ENCODE measurements around the gene CHAC1.
"Not testable (repeated sequence)": the region's sequence is repeated elsewhere in the genome, so short reads cannot be mapped to it uniquely, and the experiment has no call there.

Gene CHAC1

GRCh38 chr15:40936709-40937666 lies 16.3 kb upstream of the CHAC1 start:
- H3K27ac ChIP-seq, result no peak overlapping the region
- no peak for DNase-seq (ENCODE audit: low read depth, low spot score)

DNA sequence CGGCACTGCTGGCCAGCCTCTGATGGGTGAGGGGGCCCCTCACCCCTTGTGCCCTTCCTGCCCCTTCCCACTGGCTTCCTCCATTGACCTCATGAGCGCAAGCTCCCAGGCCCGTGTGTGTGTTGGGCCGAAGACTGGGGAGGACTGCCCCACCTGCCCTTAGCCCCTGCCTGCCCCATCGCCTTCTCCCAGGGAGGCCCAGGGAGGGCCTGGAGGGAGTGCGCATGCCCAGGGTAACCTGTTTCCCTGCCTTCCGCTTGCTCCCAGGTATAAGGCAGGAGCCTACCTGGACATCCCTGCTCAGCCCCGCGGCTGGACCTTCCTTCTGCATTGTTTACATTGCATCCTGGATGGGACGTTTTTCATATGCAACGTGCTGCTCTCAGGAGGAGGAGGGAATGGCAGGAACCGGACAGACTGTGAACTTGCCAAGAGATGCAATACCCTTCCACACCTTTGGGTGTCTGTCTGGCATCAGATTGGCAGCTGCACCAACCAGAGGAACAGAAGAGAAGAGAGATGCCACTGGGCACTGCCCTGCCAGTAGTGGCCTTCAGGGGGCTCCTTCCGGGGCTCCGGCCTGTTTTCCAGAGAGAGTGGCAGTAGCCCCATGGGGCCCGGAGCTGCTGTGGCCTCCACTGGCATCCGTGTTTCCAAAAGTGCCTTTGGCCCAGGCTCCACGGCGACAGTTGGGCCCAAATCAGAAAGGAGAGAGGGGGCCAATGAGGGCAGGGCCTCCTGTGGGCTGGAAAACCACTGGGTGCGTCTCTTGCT lies 15.3 kb upstream of the CHAC1 start:
- DNase-seq (ENCODE audit: low read depth, low spot score), result no peak
- no peak overlapping the region for H3K27ac ChIP-seq

GRCh38 chr15:40938536-40938870 lies 14.8 kb upstream of the CHAC1 start:
- H3K27ac ChIP-seq, result no peak overlapping the region
- no peak for DNase-seq (ENCODE audit: low read depth, low spot score)

- no peak for DNase-seq (ENCODE audit: low read depth, low spot score)
- H3K27ac ChIP-seq, result no peak overlapping the region
Measured at GRCh38 chr15:40940296-40940801, 12.9 kb upstream of the CHAC1 start.

DNA sequence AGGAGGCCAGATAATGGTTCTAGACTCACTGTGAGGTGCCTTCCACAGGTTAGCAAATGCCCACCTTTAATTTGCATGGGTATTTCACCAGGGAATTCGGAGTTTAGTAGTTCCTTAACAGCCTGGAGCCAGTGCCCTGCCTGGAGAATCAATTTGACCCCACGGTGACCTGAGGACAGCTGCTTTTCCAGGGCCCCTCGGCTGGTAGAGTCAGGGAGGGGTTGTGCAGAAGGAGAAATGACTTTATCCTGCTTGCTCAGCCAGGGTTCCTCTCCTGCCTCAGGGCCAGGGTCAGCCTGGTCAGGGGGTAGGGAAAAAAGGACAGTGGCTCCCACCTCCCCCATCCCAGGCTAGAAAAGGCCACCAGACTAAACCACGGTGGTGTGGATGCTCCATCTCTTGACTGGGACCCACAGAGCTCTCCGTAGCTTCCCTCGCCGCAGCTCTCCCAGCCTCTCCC lies 12.2 kb upstream of the CHAC1 start:
- H3K27ac ChIP-seq, result peak overlapping the region; percentile 42
- DNase-seq (ENCODE audit: low read depth, low spot score), result no peak

GRCh38 chr15:40941528-40942336 lies 11.5 kb upstream of the CHAC1 start:
- no peak for DNase-seq (ENCODE audit: low read depth, low spot score)
- peak overlapping the region; percentile 42 for H3K27ac ChIP-seq

DNA sequence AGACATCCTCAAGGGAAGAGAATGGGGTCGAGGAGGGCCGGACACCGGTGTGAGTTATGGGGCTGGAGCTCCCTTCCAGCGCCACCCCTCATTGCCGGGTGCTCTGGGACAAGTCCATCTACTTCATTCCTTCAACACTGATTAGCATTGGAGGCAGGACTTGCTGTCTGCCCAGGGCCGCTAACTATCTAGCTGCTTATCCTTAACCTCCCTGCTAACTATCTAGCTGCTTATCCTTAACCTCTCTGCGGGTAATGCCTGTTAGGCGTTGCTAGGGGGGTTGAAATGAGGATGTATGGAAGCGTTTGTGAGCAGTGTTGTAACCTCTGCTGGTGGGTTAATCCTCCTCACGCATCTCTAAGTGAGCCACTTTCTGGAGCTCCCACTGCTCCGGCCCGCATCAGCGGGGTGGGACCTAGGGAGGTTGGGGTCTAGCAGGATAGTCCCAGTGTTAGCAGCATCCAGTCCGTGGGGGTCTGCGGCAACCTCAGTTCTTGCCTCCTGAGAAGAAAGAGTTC lies 10.9 kb upstream of the CHAC1 start:
- no peak for DNase-seq (ENCODE audit: low read depth, low spot score)
- H3K27ac ChIP-seq, result peak overlapping the region; percentile 42

GRCh38 chr15:40942878-40943277 lies 10.4 kb upstream of the CHAC1 start:
- DNase-seq (ENCODE audit: low read depth, low spot score), result no peak
- H3K27ac ChIP-seq, result no peak overlapping the region

- no peak for DNase-seq (ENCODE audit: low read depth, low spot score)
Measured at GRCh38 chr15:40943764-40944365, 9.4 kb upstream of the CHAC1 start.

GRCh38 chr15:40944510-40945296 lies 8.6 kb upstream of the CHAC1 start:
- H3K27ac ChIP-seq, result no peak overlapping the region
- no peak for DNase-seq (ENCODE audit: low read depth, low spot score)

More at GRCh38 chr15:40943764-40944365, 9.4 kb upstream of the CHAC1 start:
- no peak overlapping the region for H3K27ac ChIP-seq

GRCh38 chr15:40948706-40949473 lies 4.4 kb upstream of the CHAC1 start:
- no peak for DNase-seq (ENCODE audit: low read depth, low spot score)

GRCh38 chr15:40949756-40950207 lies 3.5 kb upstream of the CHAC1 start:
- no peak for DNase-seq (ENCODE audit: low read depth, low spot score)
- H3K27ac ChIP-seq, result peak overlapping the region; percentile 31

More at GRCh38 chr15:40948706-40949473, 4.4 kb upstream of the CHAC1 start:
- peak overlapping the region; percentile 31 for H3K27ac ChIP-seq

DNA sequence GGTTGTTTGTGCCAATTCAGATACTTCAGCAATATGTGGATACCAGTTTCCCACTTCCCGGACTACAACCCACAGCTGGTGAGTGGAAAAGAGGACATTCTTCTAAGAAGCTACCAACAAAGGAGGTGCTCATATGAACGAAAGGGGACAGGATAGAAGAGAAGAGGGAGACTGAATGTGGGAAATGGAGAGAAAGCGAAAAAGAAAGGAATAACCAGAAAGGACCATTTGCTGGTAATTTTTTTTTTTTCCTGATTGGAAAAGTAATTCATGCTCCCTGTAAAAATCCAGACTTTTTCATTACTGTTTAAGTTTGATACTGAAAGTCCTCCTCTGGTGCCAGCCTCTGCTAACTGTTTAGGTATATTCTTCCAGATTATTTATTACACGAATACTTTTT lies 1.5 kb upstream of the CHAC1 start:
- no peak overlapping the region for H3K27ac ChIP-seq
- no peak for DNase-seq (ENCODE audit: low read depth, low spot score)

- no peak for DNase-seq (ENCODE audit: low read depth, low spot score)
- peak overlapping the region; percentile 91 for H3K27ac ChIP-seq
Measured at GRCh38 chr15:40952301-40952900, 870 bp upstream of the CHAC1 start.

DNA sequence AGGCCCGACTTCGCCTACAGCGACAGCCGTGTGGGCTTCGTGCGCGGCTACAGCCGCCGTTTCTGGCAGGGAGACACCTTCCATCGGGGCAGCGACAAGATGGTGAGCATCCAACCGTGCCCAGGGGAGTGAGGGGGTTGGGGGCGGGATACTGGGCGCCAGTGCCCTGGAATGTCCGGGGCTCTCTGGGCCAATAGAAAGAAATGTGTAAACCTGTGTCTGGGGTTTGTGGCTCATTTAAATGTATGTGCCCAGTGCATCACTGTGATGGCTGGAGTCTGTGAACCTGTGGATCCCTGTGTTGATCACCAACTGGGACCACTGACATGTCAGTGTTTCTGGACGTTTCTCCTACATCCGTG lies 423 bp downstream of the CHAC1 start:
- no peak for DNase-seq (ENCODE audit: low read depth, low spot score)
- H3K27ac ChIP-seq, result peak overlapping the region; percentile 91

- DNase-seq (ENCODE audit: low read depth, low spot score), result not testable (repeated sequence)
- H3K27ac ChIP-seq, result peak overlapping the region; percentile 91
Measured at GRCh38 chr15:40954158-40954848, 1.0 kb downstream of the CHAC1 start.
